Pancreas (tissue), 10 donors: Measurements from ENCODE around the gene ALPL. TPM values are rescaled to one million over a fixed set of nuclear protein-coding genes. Genes with fewer than 3 reads are reported as not detected.

ENCODE experiments used
- ATAC-seq, 4 donors: fragments of 200-7000 bp; cut with Tn5 transposase; one replicate each; pipeline versions ENCODE4 v1.8.0 to v1.9.1; 2020; ENCODE audit warnings: mild to moderate bottlenecking in 4 of 4, moderate library complexity in 4 of 4
- DNase-seq, 6 donors: peaks; one replicate each; pipeline ENCODE4 v3.0.0-alpha.2; 2020
- FAIRE-seq: peaks from 2 replicates; lab custom pipeline; 2012; peaks lifted over from hg19 to GRCh38; lab: Jason Lieb, UNC
- H3K27ac ChIP-seq, 4 donors: fragments of 200-600 bp; sonication (generic); 1 replicate in 3 of 4; 2 replicates in 1 of 4; pipeline versions ENCODE4 v1.5.0 to v1.8.0; 2020
- H3K27me3 ChIP-seq, 4 donors: fragments of 200-600 bp; one replicate each; pipeline ENCODE4 v1.8.0; 2021
- H3K36me3 ChIP-seq, 3 donors: fragments of 200-600 bp; sonication (generic) in 1 of 3; one replicate each; pipeline versions ENCODE4 v1.5.0 to v1.8.0; 2020 to 2021
- H3K4me1 ChIP-seq, 3 donors: fragments of 200-600 bp; one replicate each; pipeline ENCODE4 v1.8.0; 2021
- H3K4me3 ChIP-seq, 4 donors: fragments of 200-600 bp; sonication (generic) in 2 of 4; one replicate each; pipeline versions ENCODE4 v1.5.0 to v1.8.0; 2020 to 2021
- H3K9me3 ChIP-seq, 4 donors: fragments of 200-600 bp; one replicate each; pipeline ENCODE4 v1.8.0; 2021
- WGBS, 2 donors: extraction: QIAGEN DNeasy Blood & Tissue Kit; methylation state at CpG; one replicate each; pipeline ENCODE4 v1.1.7; 2013; 5-methylcytosine and 5-hydroxymethylcytosine counted together
- intact Hi-C, 3 donors: fragments of 100-400 bp; cut with DNase I; formaldehyde crosslinking; loops; one replicate each; pipeline versions ENCODE4 v1.11.1 to v1.14.2; 2022
- polyA plus RNA-seq, 2 donors: library from polyadenylated mRNA; stranded (reverse); fragments of 200-250 nt; gene quantifications; one replicate each; pipeline ENCODE4 v1.2.3, GENCODE V29; 2013
- total RNA-seq, 6 donors: library from RNA; stranded (reverse); fragmentation: NEBNext Ultra II Directional in 4 of 6; extraction: Animal tissue kit (Norgen Biotek cat#: 25700) in 4 of 6; gene quantifications; one replicate each; pipeline versions ENCODE4 v1.2.1 to v1.2.4, GENCODE V29; 2021 to 2023
- TF ChIP-seq, protein P1 (sequence below), 4 donors: fragments of 200-600 bp; sonication (generic) in 3 of 4; IDR thresholded peaks; one replicate each; pipeline versions ENCODE4 v1.5.0 to v1.8.0; 2021; ENCODE audit warnings: antibody characterized with exemption in 4 of 4
- donor health status: healthy with polysubstance abuse.
- donor health status: DM: no; HTN: no; CAD: no; lungs with moderate emphysema.
- donor health status: DM: no; HTN: no; CAD: no.
- donor health status: control.
- donor health status: control.
- donor health status: Bipolar disorder and iron deficiency.
- donor health status: DM: yes; HTN: yes; CAD: no.
- donor health status: DM: no; HTN: no; CAD: no.
- donor health status: DM: no; HTN: no; CAD: no.
- donor health status: DM: yes; HTN: yes; CAD: no.

Gene ALPL
- total and polyA plus RNA-seq, 8 donors, result 0.63 to 6.7 (median 3.0) TPM

DNA sequence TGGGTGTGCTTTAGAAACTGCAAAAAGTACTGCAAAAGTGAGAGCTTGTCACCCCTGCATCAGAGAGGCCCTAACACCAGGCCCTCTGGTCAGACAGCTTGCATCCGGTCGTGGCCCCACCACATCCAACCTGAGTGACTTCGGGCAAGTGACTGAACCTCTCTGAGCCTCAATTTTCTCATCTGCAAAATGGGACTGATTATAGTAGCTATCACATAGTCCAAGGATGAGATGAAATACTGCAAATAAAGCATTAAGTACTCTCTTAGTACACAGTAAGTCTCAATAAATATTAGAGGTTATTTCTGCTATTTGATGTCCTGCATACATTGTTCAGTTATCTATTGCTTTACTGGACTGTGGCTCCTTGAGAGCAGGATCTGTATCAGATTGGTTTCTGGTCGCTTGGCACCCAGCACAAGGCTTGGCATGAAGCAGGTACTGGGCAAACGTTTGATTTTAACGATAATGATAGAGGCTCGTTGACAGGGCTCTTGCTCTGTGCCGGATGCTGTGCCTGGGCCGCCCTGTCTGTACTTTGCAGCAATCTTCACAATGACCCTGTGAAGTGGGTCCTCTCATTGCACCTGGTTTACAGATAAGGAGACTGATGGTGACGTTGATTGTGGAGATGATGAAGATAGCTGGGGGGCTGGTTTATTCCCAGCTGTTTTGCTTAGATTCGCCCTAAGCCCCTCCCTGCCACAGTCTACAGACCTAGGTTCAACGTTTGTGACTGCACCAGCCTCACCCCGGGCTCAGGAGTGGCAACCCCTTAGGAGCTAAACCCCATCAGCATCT lies 116.4 kb downstream of the ALPL start:
- TF ChIP-seq, protein P1, sequence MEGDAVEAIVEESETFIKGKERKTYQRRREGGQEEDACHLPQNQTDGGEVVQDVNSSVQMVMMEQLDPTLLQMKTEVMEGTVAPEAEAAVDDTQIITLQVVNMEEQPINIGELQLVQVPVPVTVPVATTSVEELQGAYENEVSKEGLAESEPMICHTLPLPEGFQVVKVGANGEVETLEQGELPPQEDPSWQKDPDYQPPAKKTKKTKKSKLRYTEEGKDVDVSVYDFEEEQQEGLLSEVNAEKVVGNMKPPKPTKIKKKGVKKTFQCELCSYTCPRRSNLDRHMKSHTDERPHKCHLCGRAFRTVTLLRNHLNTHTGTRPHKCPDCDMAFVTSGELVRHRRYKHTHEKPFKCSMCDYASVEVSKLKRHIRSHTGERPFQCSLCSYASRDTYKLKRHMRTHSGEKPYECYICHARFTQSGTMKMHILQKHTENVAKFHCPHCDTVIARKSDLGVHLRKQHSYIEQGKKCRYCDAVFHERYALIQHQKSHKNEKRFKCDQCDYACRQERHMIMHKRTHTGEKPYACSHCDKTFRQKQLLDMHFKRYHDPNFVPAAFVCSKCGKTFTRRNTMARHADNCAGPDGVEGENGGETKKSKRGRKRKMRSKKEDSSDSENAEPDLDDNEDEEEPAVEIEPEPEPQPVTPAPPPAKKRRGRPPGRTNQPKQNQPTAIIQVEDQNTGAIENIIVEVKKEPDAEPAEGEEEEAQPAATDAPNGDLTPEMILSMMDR (IDR thresholded peaks at IDR 0.05), result no peak
- H3K36me3 ChIP-seq, result no peaks in the 10 kb centered on the region
- DNase-seq, result peak in 1 of 6 donors; percentile 23
- peak overlapping the region; percentile 60 to 96 (median 86) for H3K27ac ChIP-seq
- FAIRE-seq, result no peak
- H3K27me3 ChIP-seq, result no peaks in the 10 kb centered on the region
- H3K9me3 ChIP-seq, result no peaks in the 10 kb centered on the region
- intact Hi-C loops, result no loop called here
- no peak overlapping the region for H3K4me3 ChIP-seq
- ATAC-seq, result no peak
- H3K4me1 ChIP-seq, result peaks cover 24 to 31% (median 26%) of the 10 kb centered on the region in 3 donors
- 49 to 56% methylated on average over 13 of the region's 13 CpGs for WGBS, 2 donors

DNA sequence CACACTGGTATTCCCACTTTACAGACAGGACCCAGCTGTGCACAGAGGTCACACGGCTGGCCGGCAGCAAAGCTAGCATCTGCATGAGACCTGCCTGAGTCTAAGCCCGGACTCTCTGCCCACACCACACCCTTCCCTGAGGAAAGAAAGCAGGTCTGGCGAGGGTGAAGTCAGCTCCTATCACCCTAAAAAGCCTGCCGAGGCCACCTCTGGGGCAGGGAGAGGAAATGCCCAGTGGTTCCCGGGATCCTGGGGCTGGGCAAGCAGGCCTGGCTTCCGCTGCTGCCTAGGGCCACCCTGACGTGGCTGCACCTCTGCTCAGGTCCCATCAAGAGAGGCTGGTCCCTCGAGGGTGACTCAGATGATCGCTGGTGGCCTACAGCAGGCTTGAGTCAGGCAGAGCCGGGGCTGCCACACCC lies 117.7 kb downstream of the ALPL start:
- DNase-seq, result peak in 1 of 6 donors; percentile 17
- FAIRE-seq, result no peak
- no peak overlapping the region for H3K27ac ChIP-seq

More for the DNA sequence above, 117.7 kb downstream of the ALPL start:
- H3K9me3 ChIP-seq, result no peaks in the 10 kb centered on the region
- TF ChIP-seq, protein P1 (IDR thresholded peaks at IDR 0.05), result no peak
- 83 to 87% methylated on average over 11 of the region's 11 CpGs for WGBS, 2 donors
- no peak overlapping the region for H3K4me3 ChIP-seq
- peaks cover 26 to 37% (median 28%) of the 10 kb centered on the region in 3 donors for H3K4me1 ChIP-seq
- no peaks in the 10 kb centered on the region for H3K27me3 ChIP-seq
- ATAC-seq, result no peak
- intact Hi-C loops, result no loop called here
- H3K36me3 ChIP-seq, result no peaks in the 10 kb centered on the region

Other genes with a start within 250 kb of the ALPL start
- gene ECE1, start 219.0 kb upstream of the ALPL start, total RNA-seq, result 100 to 1,000 TPM in 2 of 6 donors, 10 to 100 TPM in 4; 68.4 to 141 (median 89.1) TPM
- 10 to 100 TPM; 38.1 to 59.8 TPM for gene ECE1, start 219.0 kb upstream of the ALPL start, polyA plus RNA-seq
- gene NBPF3, start 69.3 kb upstream of the ALPL start, total RNA-seq, result 1 to 10 TPM; 3.3 to 8.6 (median 3.7) TPM
- gene NBPF3, start 69.3 kb upstream of the ALPL start, polyA plus RNA-seq, result 1 to 10 TPM; 1.1 to 3.5 TPM
- gene RAP1GAP, start 159.9 kb downstream of the ALPL start, total RNA-seq, result 10 to 100 TPM; 53.4 to 93.3 (median 64.8) TPM
- 100 to 1,000 TPM in 1 of 2 donors, 10 to 100 TPM in 1; 83.6 to 100 TPM for gene RAP1GAP, start 159.9 kb downstream of the ALPL start, polyA plus RNA-seq